GM20431 (cell line): ENCODE measurements around the gene FBXO9.

Experiments used
- in situ Hi-C: fragments of 300-500 bp; cut with MseI, MboI; formaldehyde crosslinking; loops from one replicate; pipeline ENCODE4 v1.15.0; 2020; ENCODE audit warnings: low sequenced_read_pairs; ENCODE audit not compliant: unreplicated experiment

Gene FBXO9

DNA sequence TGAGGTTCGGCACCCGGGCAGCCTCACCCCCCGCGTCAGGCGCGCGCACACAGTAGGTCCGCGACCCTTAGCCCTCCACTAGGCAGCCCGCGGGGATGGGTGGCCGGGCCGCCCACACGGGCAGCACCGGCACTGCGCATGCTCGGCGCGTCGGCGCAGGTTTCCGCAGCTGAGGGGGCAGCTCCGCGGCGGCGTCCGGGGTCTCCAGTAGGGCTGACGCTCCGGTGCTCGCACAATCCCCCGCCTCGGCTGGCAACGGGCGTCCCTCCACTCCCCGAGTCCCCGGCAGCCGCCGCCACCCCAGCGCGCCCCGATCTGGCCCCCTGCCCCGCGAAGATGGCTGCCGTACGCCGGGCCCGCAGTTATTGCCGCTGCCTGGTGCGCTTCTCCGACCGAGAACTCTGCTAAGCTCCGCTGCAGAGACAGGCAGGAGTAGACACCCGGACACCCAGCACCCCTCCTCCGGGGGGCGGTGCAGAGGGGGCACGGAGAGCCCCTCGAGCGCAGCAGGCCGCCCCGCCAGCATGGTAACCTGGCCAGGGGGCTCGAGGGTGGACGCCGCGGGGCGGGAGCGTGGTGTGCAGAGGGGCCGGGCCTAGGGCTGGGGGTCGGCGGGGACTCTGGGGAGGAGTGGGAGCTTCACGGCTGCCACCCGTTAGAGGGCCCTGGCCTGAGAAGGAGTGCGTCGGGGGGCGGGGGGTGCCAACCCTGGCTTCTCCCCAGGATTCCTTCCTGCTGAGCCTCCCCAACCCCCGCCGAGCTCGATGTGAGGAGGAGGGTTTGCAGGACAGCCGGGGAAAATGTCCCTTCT, at the start of gene FBXO9:
TSS of gene FBXO9 (plus strand) at position 139 of the 811 bp plus-strand sequence. CDS start at position 525, 386 bp downstream.
- in situ Hi-C loops, result no loop called here

DNA sequence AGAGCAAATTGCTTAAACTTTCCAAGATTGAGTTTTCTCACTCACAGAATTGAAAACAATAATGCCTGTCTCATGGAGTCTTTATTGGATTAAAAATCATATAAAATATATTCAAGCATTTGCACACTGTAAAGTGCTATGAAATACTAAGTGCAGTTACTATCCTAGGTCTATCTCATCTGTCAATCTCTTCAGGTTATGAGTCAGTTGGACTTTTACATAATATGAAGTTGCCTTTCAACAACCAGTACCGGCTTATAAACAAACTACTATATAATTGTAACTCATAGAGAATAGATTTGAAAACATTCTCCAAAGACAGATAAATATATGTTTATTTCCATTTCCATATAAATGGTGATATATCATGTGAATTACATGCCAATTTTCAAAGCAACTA, 49.7 kb upstream of the FBXO9 start:
- in situ Hi-C loops, result no loop called here

- in situ Hi-C loops, result no loop called here
These were observed 46.8 kb upstream of the FBXO9 start for GRCh38 chr6:53018446-53018845.

DNA sequence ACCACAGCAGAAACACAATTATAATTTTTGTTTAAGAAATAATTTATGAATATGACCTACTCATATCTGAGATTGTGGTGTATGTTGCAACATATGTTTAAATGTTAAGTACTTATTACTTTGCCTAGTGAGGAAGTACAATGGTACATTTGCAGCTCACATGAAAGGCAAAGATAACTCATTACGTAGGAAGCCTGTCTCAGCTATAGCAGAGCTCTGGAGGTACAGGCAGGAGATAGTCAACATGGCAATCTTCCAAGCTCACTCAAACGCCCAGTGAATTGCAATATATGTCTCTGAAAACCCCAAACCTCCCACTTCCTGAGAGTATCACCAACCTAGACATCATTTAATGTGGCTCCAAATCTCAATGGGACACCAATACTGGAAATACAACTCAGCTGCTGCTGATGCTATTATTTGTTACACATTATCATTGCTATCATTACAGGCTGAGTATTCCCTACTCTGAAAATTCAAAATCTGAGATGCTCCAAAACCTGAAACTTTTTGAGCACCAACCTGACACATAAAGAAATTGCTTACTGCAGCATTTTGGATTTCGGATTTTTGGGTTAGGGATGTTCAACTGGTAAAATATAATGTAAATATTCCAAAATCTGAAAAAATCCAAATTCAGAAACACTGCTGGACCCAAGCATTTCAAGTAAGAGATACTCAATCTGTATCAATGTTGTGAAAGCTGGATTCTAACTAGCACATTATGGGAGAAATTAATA, 45.0 kb upstream of the FBXO9 start:
- in situ Hi-C loops, result no loop called here

- in situ Hi-C loops, result no loop called here
These were observed 41.9 kb upstream of the FBXO9 start for GRCh38 chr6:53023323-53023722.

DNA sequence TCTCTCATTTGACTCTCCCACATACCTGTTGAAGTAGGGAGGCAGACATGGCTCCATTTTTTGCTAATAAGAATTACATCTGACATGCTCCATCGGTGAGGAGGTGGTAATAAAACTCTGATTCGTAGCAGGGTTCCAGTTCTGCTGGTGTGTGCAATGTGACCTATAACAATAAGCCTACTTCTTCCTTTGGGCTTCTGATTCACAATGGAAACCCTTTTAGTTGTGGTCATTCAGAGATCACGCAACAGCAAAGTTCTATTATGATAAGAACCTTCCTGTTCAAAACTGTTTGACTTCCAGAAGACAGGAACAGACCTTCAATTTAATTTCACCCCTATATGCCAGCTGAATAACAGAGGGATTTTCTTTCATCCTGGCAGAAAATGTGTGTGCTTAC, 38.7 kb upstream of the FBXO9 start:
- in situ Hi-C loops, result no loop called here

GRCh38 chr6:53027131-53027718, 38.0 kb upstream of the FBXO9 start:
- in situ Hi-C loops, result no loop called here

DNA sequence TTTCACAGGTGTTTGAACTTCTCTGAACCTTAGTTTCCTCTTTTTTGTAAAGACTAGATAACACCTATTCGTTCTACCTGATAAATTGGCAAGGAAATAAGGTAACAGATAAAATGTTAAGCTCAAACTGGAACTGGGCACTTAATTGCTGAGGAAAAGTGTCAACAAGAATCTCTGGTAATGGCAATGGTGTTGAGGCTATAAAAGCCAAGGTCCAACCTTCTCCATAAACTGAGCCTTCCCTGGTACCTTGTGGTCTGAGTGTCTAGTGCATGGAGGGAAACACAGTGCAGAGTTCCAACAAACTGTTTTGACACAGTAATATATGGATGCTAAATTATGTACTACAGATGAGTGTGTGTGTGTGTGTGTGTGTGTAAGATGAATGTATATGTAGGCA, 36.7 kb upstream of the FBXO9 start:
- in situ Hi-C loops, result no loop called here

- in situ Hi-C loops, result no loop called here
These were observed 35.9 kb upstream of the FBXO9 start for GRCh38 chr6:53029257-53029656.

- in situ Hi-C loops, result no loop called here
These were observed 35.4 kb upstream of the FBXO9 start for GRCh38 chr6:53029761-53030160.

DNA sequence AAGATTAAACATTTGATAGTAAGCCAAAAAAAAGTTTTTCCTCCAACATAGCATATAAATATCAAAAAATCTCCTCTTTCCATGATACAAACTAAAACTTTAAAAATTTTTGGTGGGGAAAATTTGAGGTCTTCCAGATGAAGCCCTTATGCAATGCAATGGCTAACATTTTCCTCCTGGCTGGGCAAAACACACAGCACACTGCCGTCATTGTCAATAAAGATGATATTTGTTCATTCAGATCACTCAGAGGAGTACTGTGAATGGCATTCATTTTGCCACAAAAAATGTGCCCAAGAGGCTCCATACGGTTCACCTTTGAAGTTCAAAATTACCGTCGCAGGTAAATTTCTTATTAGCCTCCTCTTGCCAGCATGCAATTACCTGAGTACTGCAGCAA, 33.9 kb upstream of the FBXO9 start:
- in situ Hi-C loops, result no loop called here

- in situ Hi-C loops, result no loop called here
These were observed 32.4 kb upstream of the FBXO9 start for GRCh38 chr6:53032849-53033248.

DNA sequence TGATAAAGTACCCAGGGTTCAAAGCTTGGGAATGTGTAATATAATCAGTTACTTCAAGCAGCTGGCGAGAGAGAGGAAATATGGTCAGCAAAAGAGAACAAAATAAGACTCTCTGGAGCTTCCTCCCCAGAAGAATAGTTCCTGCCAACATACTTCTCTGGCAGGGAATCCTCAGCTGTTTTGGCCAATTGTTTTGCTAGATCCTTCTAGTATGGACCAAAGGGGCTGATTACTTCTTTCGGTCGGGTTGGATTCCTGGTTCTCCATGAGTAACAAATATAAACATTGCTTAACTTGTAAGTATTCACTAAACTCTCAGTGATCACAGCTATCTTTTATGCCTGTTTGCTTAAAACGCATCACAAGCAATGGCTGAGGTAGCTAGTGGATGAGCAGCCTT, 31.4 kb upstream of the FBXO9 start:
- in situ Hi-C loops, result no loop called here

GRCh38 chr6:53035549-53036213, 29.5 kb upstream of the FBXO9 start:
- in situ Hi-C loops, result no loop called here

DNA sequence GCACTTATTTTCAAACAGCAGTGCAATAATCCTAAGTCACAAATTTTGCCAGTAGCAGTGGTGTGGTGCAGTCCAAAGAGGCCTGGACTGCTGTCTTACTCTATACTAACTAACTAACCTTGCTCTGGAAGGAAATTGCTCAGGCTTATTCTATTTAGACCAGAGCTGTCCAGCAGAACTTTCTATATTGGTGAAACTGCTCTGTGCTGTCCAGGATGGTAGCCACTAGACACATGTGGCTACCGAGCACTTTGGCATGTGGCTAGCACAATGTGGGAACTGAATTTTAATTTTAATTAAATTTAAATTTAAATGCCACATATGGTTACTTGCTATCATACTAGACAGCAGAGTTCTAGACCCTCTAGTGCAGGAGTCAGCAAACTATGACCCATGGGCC, 27.1 kb upstream of the FBXO9 start:
- in situ Hi-C loops, result no loop called here

DNA sequence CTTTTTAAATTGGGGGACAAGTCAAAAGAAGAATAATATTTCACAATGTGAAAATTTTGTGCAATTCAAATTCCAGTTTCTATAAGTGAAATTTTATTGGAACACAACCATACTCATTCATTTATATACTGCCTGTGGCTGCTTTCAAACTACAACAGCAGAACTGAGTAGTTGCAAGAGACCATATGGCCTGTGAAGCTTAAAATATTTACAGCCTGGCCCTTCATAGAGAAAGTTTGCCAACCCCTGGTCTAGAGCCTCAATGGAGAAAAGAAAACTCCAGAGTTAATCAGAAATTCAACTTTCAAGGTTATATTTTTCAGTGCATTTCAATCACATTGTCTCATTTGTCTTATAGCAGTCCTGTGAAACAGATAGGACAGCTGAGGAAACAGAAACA, 26.6 kb upstream of the FBXO9 start:
- in situ Hi-C loops, result no loop called here

- in situ Hi-C loops, result no loop called here
These were observed 23.8 kb upstream of the FBXO9 start for GRCh38 chr6:53041356-53041755.

GRCh38 chr6:53042112-53042511, 23.1 kb upstream of the FBXO9 start:
- in situ Hi-C loops, result no loop called here

GRCh38 chr6:53043581-53043980, 21.6 kb upstream of the FBXO9 start:
- in situ Hi-C loops, result no loop called here

- in situ Hi-C loops, result no loop called here
These were observed 21.1 kb upstream of the FBXO9 start for GRCh38 chr6:53044071-53044470.

GRCh38 chr6:53044572-53044971, 20.6 kb upstream of the FBXO9 start:
- in situ Hi-C loops, result no loop called here
